BE2C (cell line): ENCODE data around the gene MTA1.

Source experiments
- DNase-seq: peaks from one replicate; pipeline ENCODE4 v3.0.0-alpha.2; 2020
- H3K27me3 ChIP-seq: fragments of 250-450 bp; sonication (Bioruptor Pico); 2 replicates; pipeline ENCODE4 v1.5.1; 2020; ENCODE audit warnings: mild to moderate bottlenecking
- H3K36me3 ChIP-seq: fragments of 250-450 bp; sonication (Bioruptor Pico); 2 replicates; pipeline ENCODE4 v1.5.1; 2020; ENCODE audit warnings: mild to moderate bottlenecking
- H3K4me1 ChIP-seq: fragments of 250-450 bp; sonication (Bioruptor Pico); 2 replicates; pipeline ENCODE4 v1.5.1; 2020
- H3K4me3 ChIP-seq: 2 replicates; pipeline ENCODE4 v1.5.1; 2011; ENCODE audit warnings: low read depth, low read length
- H3K9me3 ChIP-seq: fragments of 250-450 bp; sonication (Bioruptor Pico); 2 replicates; pipeline ENCODE4 v1.5.1; 2020
- CTCF ChIP-seq: IDR thresholded peaks from 2 replicates; pipeline ENCODE4 v1.5.1; 2012; ENCODE audit warnings: mild to moderate bottlenecking, low read depth, low read length

Gene MTA1

GRCh38 chr14:105465209-105466031 lies 45.8 kb downstream of the MTA1 start:
- no peak for DNase-seq
- Histone ChIP-seq H3K36me3 (peaks cover 84% of the 10 kb centered on the region), H3K4me1 (peaks cover 15% of the 10 kb centered on the region), H3K4me3 (no peak overlapping the region), H3K9me3 (no peaks in the 10 kb centered on the region), H3K27me3 (no peaks in the 10 kb centered on the region)
- TF ChIP-seq CTCF = no peak

DNA sequence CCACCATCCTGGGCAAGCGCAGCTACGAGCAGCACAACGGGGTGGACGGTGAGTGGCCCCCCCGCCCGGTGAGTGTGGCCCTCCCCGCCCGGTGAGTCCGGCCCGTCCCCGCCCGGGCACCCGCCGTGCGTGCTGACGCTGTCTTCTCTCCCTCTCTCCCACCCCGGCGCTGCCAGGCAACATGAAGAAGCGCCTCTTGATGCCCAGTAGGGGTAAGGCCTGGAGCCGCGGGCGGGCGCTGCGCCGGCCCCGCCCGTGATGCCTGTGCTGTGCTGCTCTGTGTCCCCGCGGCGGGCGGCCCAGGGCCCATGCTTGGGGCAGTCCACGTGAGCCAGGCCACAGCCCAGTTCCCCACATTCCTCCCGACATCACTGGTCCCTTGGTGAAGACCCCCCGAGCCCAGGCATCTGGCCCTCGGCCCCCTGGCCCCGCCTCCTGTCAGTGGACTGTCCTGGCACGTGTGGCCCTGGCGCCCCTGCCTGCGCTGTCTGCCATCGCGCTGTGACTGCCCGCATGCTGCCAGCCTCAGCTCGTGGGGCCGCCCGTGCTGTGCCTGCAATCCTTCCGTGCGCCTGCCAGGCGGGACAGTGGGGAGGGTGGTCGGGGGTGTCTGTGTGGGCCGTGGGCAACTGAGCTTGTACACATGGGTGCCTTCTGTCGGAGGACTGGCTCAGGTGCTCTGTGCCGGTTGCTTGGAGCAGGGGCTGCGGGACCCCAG lies 47.1 kb downstream of the MTA1 start:
- Histone ChIP-seq H3K9me3 (no peaks in the 10 kb centered on the region), H3K4me3 (no peak overlapping the region), H3K4me1 (peaks cover 25% of the 10 kb centered on the region), H3K27me3 (no peaks in the 10 kb centered on the region), H3K36me3 (peaks cover 72% of the 10 kb centered on the region)
- no peak for TF ChIP-seq CTCF
- no peak for DNase-seq

GRCh38 chr14:105467249-105467941 lies 47.8 kb downstream of the MTA1 start:
- Histone ChIP-seq H3K27me3 (no peaks in the 10 kb centered on the region), H3K9me3 (no peaks in the 10 kb centered on the region), H3K4me3 (no peak overlapping the region), H3K36me3 (peaks cover 65% of the 10 kb centered on the region), H3K4me1 (peaks cover 32% of the 10 kb centered on the region)
- TF ChIP-seq CTCF = no peak
- no peak for DNase-seq

- TF ChIP-seq CTCF = no peak
- H3K36me3 ChIP-seq = peaks cover 58% of the 10 kb centered on the region
- H3K27me3 ChIP-seq = no peaks in the 10 kb centered on the region
- no peak overlapping the region for H3K4me3 ChIP-seq
- H3K9me3 ChIP-seq = no peaks in the 10 kb centered on the region
- peaks cover 37% of the 10 kb centered on the region for H3K4me1 ChIP-seq
- DNase-seq = no peak
Measured at GRCh38 chr14:105467942-105468471, 48.4 kb downstream of the MTA1 start.

DNA sequence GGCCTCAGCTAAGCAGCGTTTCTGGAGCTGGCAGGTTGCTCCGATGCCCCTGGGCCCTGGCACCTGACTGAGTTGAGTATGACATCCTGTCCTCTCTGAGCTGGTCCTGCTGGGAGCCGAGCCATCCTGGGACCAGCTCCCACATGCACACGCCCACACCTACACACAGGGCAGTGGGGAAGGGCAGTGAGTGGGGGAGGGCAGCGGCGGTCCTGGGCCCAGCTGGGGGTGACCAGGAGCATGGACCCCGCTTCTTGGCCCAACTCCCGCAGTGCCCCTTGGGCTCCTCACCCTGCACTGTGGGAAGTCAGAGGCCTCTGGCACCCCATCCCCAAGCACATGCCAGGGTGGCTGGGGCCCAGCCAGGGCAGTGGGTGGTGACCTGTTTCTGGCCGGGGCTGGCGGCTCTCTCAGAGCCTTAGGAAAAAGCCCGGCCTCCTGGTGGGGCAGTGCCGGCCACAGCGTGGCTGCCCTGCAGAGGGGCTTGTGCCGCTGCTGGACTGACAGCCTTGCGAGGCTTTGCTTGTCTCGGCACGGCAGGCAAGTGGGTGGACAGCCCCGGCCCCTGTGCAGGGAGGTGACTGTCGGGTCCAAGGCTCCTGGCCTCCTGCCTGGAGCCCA lies 49.1 kb downstream of the MTA1 start:
- H3K36me3 ChIP-seq = peaks cover 51% of the 10 kb centered on the region
- peaks cover 42% of the 10 kb centered on the region for H3K4me1 ChIP-seq

More for the DNA sequence above, 49.1 kb downstream of the MTA1 start:
- no peaks in the 10 kb centered on the region for H3K9me3 ChIP-seq
- DNase-seq = no peak
- no peaks in the 10 kb centered on the region for H3K27me3 ChIP-seq
- no peak overlapping the region for H3K4me3 ChIP-seq
- no peak for TF ChIP-seq CTCF
